ENCODE measurements around the gene GRIK4.

The GRIK4 gene

GRCh38 chr11:120811199-120811598, 299.7 kb downstream of the GRIK4 start:
- Histone ChIP-seq H3K9me2 (ENCODE audit: low read depth, low read length) (no peaks in the 10 kb centered on the region), H3K79me2 (ENCODE audit: insufficient read depth, low read length) (no peaks in the 10 kb centered on the region), H2AFZ (ENCODE audit: low read length) (no peak overlapping the region), H3K36me3 (ENCODE audit: insufficient read depth, low read length) (no peaks in the 10 kb centered on the region), H4K20me1 (ENCODE audit: insufficient read depth, low read length) (no peaks in the 10 kb centered on the region), H3K9ac (ENCODE audit: low read length) (no peak overlapping the region), H3K4me1 (ENCODE audit: insufficient read depth, low read length, severe bottlenecking) (no peaks in the 10 kb centered on the region), H3K9me3 (ENCODE audit: low read length) (no peaks in the 10 kb centered on the region), H3K27ac (ENCODE audit: low read depth, low read length, poor library complexity, severe bottlenecking) (no peak overlapping the region), H3F3A (ENCODE audit: insufficient read depth, low read length) (no peaks in the 10 kb centered on the region), H3K27me3 (ENCODE audit: insufficient read depth, low read length) (no peaks in the 10 kb centered on the region), H3K4me2 (ENCODE audit: low read length) (no peak overlapping the region), H3K4me3 (ENCODE audit: low read depth, low read length, poor library complexity, severe bottlenecking) (no peak overlapping the region)
- TF ChIP-seq EZH2 (IDR thresholded peaks at IDR 0.05; ENCODE audit: borderline replicate concordance, low read length), result no peak
- no peak for TF ChIP-seq CTCF (IDR thresholded peaks at IDR 0.05; ENCODE audit: low read length)

GRCh38 chr11:120811731-120812130, 300.2 kb downstream of the GRIK4 start:
- Histone ChIP-seq H3K9me3 (ENCODE audit: low read length) (no peaks in the 10 kb centered on the region), H4K20me1 (ENCODE audit: insufficient read depth, low read length) (no peaks in the 10 kb centered on the region), H3K27ac (ENCODE audit: low read depth, low read length, poor library complexity, severe bottlenecking) (no peak overlapping the region), H3K36me3 (ENCODE audit: insufficient read depth, low read length) (no peaks in the 10 kb centered on the region), H2AFZ (ENCODE audit: low read length) (no peak overlapping the region), H3K79me2 (ENCODE audit: insufficient read depth, low read length) (no peaks in the 10 kb centered on the region), H3K4me3 (ENCODE audit: low read depth, low read length, poor library complexity, severe bottlenecking) (no peak overlapping the region), H3K4me1 (ENCODE audit: insufficient read depth, low read length, severe bottlenecking) (no peaks in the 10 kb centered on the region), H3K4me2 (ENCODE audit: low read length) (no peak overlapping the region), H3K9ac (ENCODE audit: low read length) (no peak overlapping the region), H3K9me2 (ENCODE audit: low read depth, low read length) (no peaks in the 10 kb centered on the region), H3K27me3 (ENCODE audit: insufficient read depth, low read length) (no peaks in the 10 kb centered on the region), H3F3A (ENCODE audit: insufficient read depth, low read length) (no peaks in the 10 kb centered on the region)
- TF ChIP-seq EZH2 (IDR thresholded peaks at IDR 0.05; ENCODE audit: borderline replicate concordance, low read length), result no peak
- no peak for TF ChIP-seq CTCF (IDR thresholded peaks at IDR 0.05; ENCODE audit: low read length)

GRCh38 chr11:120814531-120815318, 303.2 kb downstream of the GRIK4 start:
- Histone ChIP-seq H3K27me3 (ENCODE audit: insufficient read depth, low read length) (no peaks in the 10 kb centered on the region), H4K20me1 (ENCODE audit: insufficient read depth, low read length) (no peaks in the 10 kb centered on the region), H3K27ac (ENCODE audit: low read depth, low read length, poor library complexity, severe bottlenecking) (no peak overlapping the region), H3K79me2 (ENCODE audit: insufficient read depth, low read length) (no peaks in the 10 kb centered on the region), H3K9ac (ENCODE audit: low read length) (no peak overlapping the region), H2AFZ (ENCODE audit: low read length) (no peak overlapping the region), H3K4me3 (ENCODE audit: low read depth, low read length, poor library complexity, severe bottlenecking) (no peak overlapping the region), H3K4me2 (ENCODE audit: low read length) (no peak overlapping the region), H3K36me3 (ENCODE audit: insufficient read depth, low read length) (no peaks in the 10 kb centered on the region), H3K9me2 (ENCODE audit: low read depth, low read length) (no peaks in the 10 kb centered on the region), H3K4me1 (ENCODE audit: insufficient read depth, low read length, severe bottlenecking) (no peaks in the 10 kb centered on the region), H3F3A (ENCODE audit: insufficient read depth, low read length) (no peaks in the 10 kb centered on the region), H3K9me3 (ENCODE audit: low read length) (no peaks in the 10 kb centered on the region)
- TF ChIP-seq CTCF (IDR thresholded peaks at IDR 0.05; ENCODE audit: low read length) (no peak), EZH2 (IDR thresholded peaks at IDR 0.05; ENCODE audit: borderline replicate concordance, low read length) (no peak)

All from OCI-LY1 (cell line).